Measurements from ENCODE around the gene UBAC2. TPM values are rescaled to one million over a fixed set of nuclear protein-coding genes. Genes with fewer than 3 reads are reported as not detected.

UBAC2 gene
- polyA plus RNA-seq, 3 donors = 59.6 to 113 (median 96.7) TPM

- Mint-ChIP-seq H3K4me3 (peak overlapping the region; percentile 68 to 76), H3K27me3 (ENCODE audit: low read depth in 3 of 3) (peaks cover 4 to 7% (median 4%) of the 10 kb centered on the region in 3 donors), H3K4me1 (peaks cover 47% of the 10 kb centered on the region), H3K36me3 (peaks cover 0 to 2% of the 10 kb centered on the region in 2 donors), H3K27ac (peak overlapping the region; percentile 98 to 100 (median 99)), H3K9me3 (peaks cover 0 to 2% (median 0%) of the 10 kb centered on the region in 7 donors)
- peak overlapping the region; percentile 67 for H3K9ac ChIP-seq (ENCODE audit: insufficient read depth, low read length, poor library complexity, severe bottlenecking)
- no peak for TF ChIP-seq CTCF (IDR thresholded peaks at IDR 0.05)
- peaks cover 44 to 48% of the 10 kb centered on the region in 2 donors for H3K4me1 ChIP-seq (ENCODE audit: control insufficient read depth in 1 of 2, insufficient read depth in 2 of 2, low read length in 2 of 2)
- WGBS (ENCODE audit: insufficient coverage) = 51% methylated on average over 16 of the region's 18 CpGs
- H3K4me2 ChIP-seq (replicated peaks; ENCODE audit: extremely low read depth, low read length, poor library complexity, severe bottlenecking) = peak overlapping the region; percentile 23
- H3K4me3 ChIP-seq (replicated peaks in 1 of 3; ENCODE audit: low read depth in 2 of 3, low read length in 3 of 3) = peak overlapping the region in 1 of 3 experiments; percentile 41
- peak overlapping the region; percentile 97 to 99 for H3K27ac ChIP-seq (ENCODE audit: low read depth in 1 of 2, low read length in 2 of 2)
- H2AFZ ChIP-seq (ENCODE audit: insufficient read depth, low read depth, low read length, poor library complexity, severe bottlenecking) = no peak overlapping the region
- H3K9me3 ChIP-seq (replicated peaks in 1 of 2; ENCODE audit: control insufficient read depth in 1 of 2, insufficient read depth in 1 of 2, low read length in 2 of 2) = no peaks in the 10 kb centered on the region
- H3K36me3 ChIP-seq (replicated peaks in 1 of 2; ENCODE audit: control insufficient read depth in 1 of 2, insufficient read depth in 2 of 2, low read length in 2 of 2) = no peaks in the 10 kb centered on the region
- peak in 2 of 3 donors; percentile 54 to 88 for DNase-seq
- no peaks in the 10 kb centered on the region for H3K27me3 ChIP-seq (ENCODE audit: control insufficient read depth in 2 of 2, insufficient read depth in 2 of 2, low read length in 2 of 2)
- no peaks in the 10 kb centered on the region for H4K20me1 ChIP-seq (ENCODE audit: insufficient read depth, low read length)
- intact Hi-C loops (cut with micrococcal nuclease) = loop anchor here in 1 of 2 donors (5.0 kb wide), 1 partner anchor 120 kb away; no protein-coding TSS in a partner anchor
- H3K79me2 ChIP-seq (ENCODE audit: insufficient read depth, low read length) = no peaks in the 10 kb centered on the region
Observed at GRCh38 chr13:99431927-99432608, 231.4 kb downstream of the UBAC2 start.

DNA sequence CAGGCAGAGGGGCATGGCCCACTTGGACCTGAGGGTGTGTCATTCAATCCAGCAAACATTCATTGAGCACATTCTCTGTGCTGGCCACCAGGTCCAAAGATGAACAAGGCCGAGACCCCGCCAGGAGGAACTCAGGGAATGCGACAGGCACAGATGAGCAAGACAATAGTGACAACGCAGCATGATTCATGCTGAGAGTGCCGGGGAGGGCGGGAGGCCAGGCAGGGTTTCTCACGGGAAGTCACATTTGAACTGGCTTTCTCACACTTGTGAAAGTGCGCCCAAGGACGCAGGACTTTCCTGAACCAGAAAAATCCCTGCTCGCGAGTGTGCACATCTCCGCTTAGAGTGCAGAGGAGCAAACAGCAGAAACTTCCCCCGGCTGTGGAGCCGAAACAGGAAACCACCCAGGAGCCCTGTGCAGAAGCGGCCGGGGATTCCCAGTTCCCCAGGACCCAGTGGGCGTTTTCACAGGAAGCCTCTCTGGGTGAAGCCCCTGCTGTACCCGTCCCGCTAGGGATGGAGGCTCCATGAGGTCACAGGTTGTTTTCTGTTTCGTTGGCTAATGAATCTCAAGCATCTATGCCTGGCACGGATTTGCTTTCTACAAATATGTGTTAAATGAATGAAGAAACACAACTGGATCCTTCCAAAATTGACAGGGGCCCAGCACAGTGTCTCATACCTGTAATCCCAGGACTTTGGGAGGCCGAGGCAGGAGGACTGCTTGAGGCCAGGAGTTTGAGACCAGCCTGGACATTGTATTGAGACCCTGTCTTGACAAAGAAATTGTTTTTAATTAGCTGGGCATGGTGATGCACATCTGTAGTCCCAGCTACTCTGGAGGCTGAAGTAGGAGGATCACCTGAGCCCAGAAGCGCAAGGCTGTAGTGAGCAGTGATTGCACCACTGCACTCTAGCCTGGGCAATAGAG, 232.2 kb downstream of the UBAC2 start:
- Histone ChIP-seq H3K79me2 (ENCODE audit: insufficient read depth, low read length) (no peaks in the 10 kb centered on the region), H3K9ac (ENCODE audit: insufficient read depth, low read length, poor library complexity, severe bottlenecking) (peak overlapping the region; percentile 76), H3K4me1 (ENCODE audit: control insufficient read depth in 1 of 2, insufficient read depth in 2 of 2, low read length in 2 of 2) (peaks cover 46 to 51% of the 10 kb centered on the region in 2 donors), H3K4me3 (replicated peaks in 1 of 3; ENCODE audit: low read depth in 2 of 3, low read length in 3 of 3) (peak overlapping the region in 1 of 3 experiments; percentile 48), H2AFZ (ENCODE audit: insufficient read depth, low read depth, low read length, poor library complexity, severe bottlenecking) (no peak overlapping the region), H3K36me3 (replicated peaks in 1 of 2; ENCODE audit: control insufficient read depth in 1 of 2, insufficient read depth in 2 of 2, low read length in 2 of 2) (no peaks in the 10 kb centered on the region), H3K27ac (ENCODE audit: low read depth in 1 of 2, low read length in 2 of 2) (peak overlapping the region; percentile 97 to 99), H3K4me2 (replicated peaks; ENCODE audit: extremely low read depth, low read length, poor library complexity, severe bottlenecking) (peak overlapping the region; percentile 55), H3K9me3 (replicated peaks in 1 of 2; ENCODE audit: control insufficient read depth in 1 of 2, insufficient read depth in 1 of 2, low read length in 2 of 2) (no peaks in the 10 kb centered on the region), H3K27me3 (ENCODE audit: control insufficient read depth in 2 of 2, insufficient read depth in 2 of 2, low read length in 2 of 2) (no peaks in the 10 kb centered on the region), H4K20me1 (ENCODE audit: insufficient read depth, low read length) (no peaks in the 10 kb centered on the region)
- Mint-ChIP-seq H3K36me3 (peaks cover 0 to 4% of the 10 kb centered on the region in 2 donors), H3K9me3 (peaks cover 0 to 2% (median 0%) of the 10 kb centered on the region in 7 donors), H3K4me3 (peak overlapping the region; percentile 68 to 76), H3K27me3 (ENCODE audit: low read depth in 3 of 3) (peaks cover 2 to 3% (median 2%) of the 10 kb centered on the region in 3 donors), H3K4me1 (peaks cover 47% of the 10 kb centered on the region), H3K27ac (peak overlapping the region; percentile 98 to 100 (median 99))
- no peak for TF ChIP-seq CTCF (IDR thresholded peaks at IDR 0.05)
- 4% methylated on average over 21 of the region's 23 CpGs for WGBS (ENCODE audit: insufficient coverage)
- DNase-seq = peak; percentile 99 to 100 (median 99)
- intact Hi-C loops (cut with micrococcal nuclease) = loop anchor here in 1 of 2 donors (5.0 kb wide), 1 partner anchor 121 kb away; no protein-coding TSS in a partner anchor

Data from CD14-positive monocyte (primary cell).